GM21381 (cell line): ENCODE data around the gene KMT2C.
"Not testable (repeated sequence)": the region's sequence is repeated elsewhere in the genome, so short reads cannot be mapped to it uniquely, and the experiment has no call there.

Source experiments
- ATAC-seq: cut with Tn5 transposase; IDR thresholded peaks from one replicate; pipeline ENCODE4 v1.9.1; 2021; ENCODE audit warnings: mild to moderate bottlenecking, moderate library complexity; ENCODE audit not compliant: unreplicated experiment

The KMT2C gene

GRCh38 chr7:152403726-152404125 is 32.1 kb downstream of the KMT2C start:
- no peak for ATAC-seq

GRCh38 chr7:152402384-152403250 is 33.2 kb downstream of the KMT2C start:
- ATAC-seq, result no peak

- no peak for ATAC-seq
Measured at GRCh38 chr7:152399344-152399743, 36.5 kb downstream of the KMT2C start.

- no peak for ATAC-seq
Measured at GRCh38 chr7:152395112-152395511, 40.7 kb downstream of the KMT2C start.

DNA sequence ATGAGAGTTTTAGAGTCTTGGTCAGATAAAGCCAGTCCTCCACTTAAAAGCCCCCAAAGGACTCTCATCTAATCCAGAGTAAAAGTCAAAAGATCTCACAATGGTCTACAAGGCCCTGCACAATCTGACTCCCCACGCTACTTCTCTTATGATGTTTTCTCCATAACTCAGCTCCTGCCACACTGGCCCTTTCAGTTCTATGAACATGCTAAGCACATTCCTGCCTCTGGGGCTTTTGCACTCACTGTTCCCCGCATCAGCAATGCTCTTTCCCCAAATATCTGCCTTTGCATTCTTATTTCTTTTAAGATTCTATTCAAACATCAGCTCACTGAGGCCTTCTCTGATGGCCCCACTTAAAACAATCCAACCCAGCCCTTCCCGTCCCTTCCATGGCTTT is 41.6 kb downstream of the KMT2C start:
- not testable (repeated sequence) for ATAC-seq

DNA sequence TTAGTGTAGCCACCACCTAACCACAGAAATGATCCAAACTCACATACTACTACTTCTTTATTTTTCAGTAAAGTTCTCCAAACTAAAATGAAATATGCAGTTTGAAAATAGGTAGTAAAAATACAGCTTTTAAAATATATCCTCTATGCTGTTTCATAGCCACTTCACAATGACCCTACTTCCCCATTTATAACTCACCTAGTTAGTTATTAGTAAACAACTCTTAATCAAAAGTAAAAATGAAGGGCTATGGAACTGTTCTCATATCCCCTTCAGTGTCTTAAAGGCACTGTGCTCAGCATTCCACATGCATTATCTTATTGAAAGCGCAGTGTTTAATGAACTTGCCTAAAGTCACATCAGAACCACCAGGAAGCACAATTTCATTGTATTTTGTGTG is 43.5 kb downstream of the KMT2C start:
- ATAC-seq, result peak; percentile 78

- not testable (repeated sequence) for ATAC-seq
Measured at GRCh38 chr7:152386136-152386764, 49.6 kb downstream of the KMT2C start.

DNA sequence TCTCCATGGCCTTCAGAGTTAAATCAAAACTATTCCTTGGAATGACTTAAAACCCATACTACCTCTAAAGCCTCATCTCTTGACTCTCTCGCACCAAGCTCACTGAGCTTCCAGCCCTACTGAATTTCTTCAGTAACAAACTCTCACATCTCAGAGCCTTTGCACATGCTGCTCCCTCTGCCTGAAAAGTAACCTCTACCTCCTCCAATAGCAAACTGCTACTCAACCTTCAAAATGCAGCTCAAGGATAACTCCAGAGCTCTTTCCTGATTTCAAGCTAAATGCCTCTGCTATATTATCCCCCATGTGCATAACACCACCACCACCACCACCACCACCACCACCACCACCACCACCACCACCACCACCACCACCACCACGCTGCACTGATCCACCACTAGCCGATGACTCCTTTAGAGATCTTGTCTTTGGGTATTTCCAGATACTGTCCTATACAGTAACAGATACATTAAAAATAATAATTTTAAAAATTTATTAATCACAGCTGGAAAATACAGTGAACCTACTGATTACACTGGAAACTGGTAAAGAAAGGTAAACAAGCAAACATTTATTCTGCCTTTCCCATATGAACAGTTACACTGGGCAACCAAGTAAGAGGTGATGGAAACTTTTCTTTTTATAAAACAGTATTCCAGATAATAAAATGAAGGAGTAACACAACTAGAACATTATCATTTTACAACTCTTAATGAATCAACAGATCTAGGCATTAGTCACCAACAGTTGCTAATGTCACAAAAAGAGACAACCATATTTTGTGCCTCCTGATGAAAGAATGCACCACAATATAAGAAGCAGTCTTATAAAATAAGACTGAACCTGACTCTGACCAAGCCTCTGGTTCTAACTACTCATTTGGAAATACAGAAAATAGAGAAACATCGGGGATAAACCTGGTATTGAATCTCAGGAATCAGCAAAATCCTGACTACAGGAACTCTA is 51.3 kb downstream of the KMT2C start:
- ATAC-seq, result not testable (repeated sequence)

DNA sequence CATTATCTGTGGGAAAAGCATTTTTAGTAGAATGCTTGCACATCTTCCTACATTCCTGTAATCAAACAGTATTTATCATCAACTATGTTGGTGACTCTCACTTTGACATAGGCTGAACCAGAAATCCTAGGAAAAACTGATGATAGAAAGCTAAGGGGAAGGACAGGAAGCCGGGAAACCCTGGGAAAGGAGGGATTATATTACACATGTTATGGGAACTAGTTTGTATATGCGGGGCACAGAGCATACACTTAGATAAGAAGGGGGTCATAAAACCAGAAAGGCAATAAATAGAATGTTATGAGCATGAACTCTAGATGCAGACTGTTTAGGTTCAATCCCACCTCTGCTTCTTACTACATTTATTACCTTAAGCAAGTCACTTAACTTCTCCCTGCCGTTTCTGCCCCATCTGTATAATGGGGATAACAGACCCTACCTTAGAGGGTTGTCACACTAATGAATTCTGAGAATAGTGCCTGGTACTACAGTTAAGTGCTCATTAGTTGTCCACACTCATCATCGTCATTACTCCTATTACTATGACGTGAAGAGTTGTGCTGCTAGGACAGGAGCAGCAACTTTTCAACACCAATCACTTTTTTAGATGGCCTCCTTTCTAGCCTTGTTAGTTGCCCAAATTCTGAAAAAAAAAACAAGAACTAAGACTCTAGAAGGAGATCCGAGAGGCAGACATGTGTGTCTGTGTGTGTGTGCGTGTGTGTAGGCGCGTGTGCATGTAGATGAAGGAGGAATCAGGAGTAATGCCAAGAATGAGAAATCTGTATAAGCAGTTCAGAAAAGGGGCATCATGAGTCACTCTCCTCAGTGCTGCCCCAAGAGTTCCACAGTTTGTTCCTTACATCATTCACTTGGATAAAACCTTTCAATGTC is 52.2 kb downstream of the KMT2C start:
- no peak for ATAC-seq

- ATAC-seq, result no peak
Measured at GRCh38 chr7:152382244-152382643, 53.6 kb downstream of the KMT2C start.

- not testable (repeated sequence) for ATAC-seq
Measured at GRCh38 chr7:152380931-152381578, 54.7 kb downstream of the KMT2C start.

DNA sequence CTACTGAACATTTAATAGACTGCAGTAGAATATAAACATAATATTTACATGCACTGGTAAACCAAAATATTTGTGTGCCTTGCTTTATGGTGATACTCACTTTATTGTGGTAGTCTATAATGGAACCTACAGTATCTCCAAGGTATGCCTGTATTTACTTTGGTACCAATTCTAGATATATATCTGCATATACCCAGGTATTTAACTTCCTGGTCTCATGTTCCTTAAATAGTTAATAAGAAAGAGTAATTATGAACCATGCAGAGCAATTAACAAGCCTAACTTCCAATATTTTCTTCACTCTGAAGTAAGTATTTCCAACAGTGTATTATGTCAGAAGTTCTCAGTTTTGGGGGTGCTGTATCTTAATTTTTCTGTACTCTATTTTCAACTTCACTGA is 57.3 kb downstream of the KMT2C start:
- ATAC-seq, result not testable (repeated sequence)

GRCh38 chr7:152376716-152377484 is 58.9 kb downstream of the KMT2C start:
- not testable (repeated sequence) for ATAC-seq

- ATAC-seq, result no peak
Measured at GRCh38 chr7:152370297-152370696, 65.5 kb downstream of the KMT2C start.

GRCh38 chr7:152369518-152369917 is 66.3 kb downstream of the KMT2C start:
- no peak for ATAC-seq

GRCh38 chr7:152367170-152367569 is 68.6 kb downstream of the KMT2C start:
- ATAC-seq, result no peak

DNA sequence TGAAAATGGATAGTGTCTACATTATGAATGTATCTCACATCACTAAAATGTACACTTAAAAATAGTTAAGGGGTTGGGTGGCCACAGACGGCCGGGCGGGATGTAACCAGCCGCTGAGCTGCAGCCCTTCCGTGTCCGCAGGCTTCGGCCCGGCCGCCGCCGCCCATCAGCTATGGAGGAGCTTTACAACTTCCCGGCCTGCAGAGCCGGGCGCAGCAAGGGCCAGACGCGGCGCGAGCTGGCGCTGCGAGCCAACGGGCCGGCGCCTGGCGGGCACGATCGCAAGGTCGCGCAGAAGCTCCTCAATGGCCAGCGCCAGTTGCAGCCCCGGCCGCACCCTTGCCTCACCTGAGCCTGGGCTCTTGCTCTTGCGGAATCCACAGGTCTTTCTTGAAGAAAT is 69.1 kb downstream of the KMT2C start:
- ATAC-seq, result no peak

DNA sequence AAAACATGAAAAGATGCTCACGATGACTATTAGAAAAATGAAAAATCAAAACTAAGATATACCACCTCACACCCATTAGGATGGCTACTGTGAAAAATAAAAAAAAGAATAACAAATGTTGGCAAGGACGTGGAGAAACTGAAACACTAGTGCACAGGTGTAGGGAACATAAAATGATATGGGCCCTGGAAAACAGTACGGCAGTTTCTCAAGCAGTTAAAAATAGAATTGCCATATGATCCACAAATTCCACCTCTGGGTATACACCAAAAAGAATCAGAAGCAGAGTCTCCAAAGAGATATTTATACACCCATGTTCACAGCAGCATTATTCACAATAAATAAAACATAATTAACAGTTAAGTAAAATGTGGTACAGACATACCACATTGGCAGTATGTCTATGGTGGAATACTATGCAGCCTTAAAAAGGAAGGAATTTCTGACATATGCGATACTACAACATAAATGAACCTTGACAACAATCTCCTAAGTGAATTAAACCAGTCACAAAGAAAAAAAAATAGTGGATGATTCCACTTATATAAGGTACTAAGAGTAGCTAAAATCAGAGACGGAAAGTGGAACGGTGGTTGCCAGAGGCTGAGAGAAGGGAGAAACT is 69.7 kb downstream of the KMT2C start:
- no peak for ATAC-seq
